GM21528 (cell line): ENCODE data around the gene THRAP3.
"Not testable (repeated sequence)": the region's sequence is repeated elsewhere in the genome, so short reads cannot be mapped to it uniquely, and the experiment has no call there.

ENCODE experiments used
- ATAC-seq: cut with Tn5 transposase; IDR thresholded peaks from one replicate; pipeline ENCODE4 v1.9.1; 2021; ENCODE audit warnings: mild to moderate bottlenecking, moderate library complexity; ENCODE audit not compliant: unreplicated experiment, low FRiP score

The THRAP3 gene, protein sequence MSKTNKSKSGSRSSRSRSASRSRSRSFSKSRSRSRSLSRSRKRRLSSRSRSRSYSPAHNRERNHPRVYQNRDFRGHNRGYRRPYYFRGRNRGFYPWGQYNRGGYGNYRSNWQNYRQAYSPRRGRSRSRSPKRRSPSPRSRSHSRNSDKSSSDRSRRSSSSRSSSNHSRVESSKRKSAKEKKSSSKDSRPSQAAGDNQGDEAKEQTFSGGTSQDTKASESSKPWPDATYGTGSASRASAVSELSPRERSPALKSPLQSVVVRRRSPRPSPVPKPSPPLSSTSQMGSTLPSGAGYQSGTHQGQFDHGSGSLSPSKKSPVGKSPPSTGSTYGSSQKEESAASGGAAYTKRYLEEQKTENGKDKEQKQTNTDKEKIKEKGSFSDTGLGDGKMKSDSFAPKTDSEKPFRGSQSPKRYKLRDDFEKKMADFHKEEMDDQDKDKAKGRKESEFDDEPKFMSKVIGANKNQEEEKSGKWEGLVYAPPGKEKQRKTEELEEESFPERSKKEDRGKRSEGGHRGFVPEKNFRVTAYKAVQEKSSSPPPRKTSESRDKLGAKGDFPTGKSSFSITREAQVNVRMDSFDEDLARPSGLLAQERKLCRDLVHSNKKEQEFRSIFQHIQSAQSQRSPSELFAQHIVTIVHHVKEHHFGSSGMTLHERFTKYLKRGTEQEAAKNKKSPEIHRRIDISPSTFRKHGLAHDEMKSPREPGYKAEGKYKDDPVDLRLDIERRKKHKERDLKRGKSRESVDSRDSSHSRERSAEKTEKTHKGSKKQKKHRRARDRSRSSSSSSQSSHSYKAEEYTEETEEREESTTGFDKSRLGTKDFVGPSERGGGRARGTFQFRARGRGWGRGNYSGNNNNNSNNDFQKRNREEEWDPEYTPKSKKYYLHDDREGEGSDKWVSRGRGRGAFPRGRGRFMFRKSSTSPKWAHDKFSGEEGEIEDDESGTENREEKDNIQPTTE

DNA sequence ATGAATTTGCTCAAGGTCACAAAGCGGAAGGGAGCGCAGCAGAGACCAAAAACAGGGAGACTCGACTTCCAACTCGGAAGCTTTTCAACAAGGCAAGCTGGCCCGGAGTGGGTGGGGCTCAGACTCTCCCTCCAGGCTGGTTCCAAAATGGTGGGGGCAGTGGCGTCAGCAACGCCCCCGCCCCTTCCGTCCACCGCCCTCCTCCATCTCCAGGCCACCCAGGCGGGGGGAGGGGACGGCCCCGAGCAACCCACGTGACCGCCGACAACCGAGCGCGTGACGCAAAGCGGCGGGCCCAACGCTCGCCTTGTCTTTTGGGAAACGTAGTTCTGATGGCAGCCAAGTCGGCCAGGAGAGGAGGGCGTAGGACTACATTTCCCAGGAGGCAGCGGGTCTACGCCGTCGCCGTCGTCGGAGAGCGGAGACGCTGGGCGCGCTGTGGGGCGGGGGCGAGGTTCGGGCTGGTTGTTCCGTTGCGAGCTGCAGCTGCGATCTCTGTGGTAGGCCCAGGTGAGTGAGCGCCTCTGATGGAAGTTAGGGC, at the start of gene THRAP3:
THRAP3 (plus strand) TSS at position 448 of the 541 bp plus-strand sequence. CDS start 58,121 bp downstream, outside the sequence.
- peak; percentile 92 for ATAC-seq

DNA sequence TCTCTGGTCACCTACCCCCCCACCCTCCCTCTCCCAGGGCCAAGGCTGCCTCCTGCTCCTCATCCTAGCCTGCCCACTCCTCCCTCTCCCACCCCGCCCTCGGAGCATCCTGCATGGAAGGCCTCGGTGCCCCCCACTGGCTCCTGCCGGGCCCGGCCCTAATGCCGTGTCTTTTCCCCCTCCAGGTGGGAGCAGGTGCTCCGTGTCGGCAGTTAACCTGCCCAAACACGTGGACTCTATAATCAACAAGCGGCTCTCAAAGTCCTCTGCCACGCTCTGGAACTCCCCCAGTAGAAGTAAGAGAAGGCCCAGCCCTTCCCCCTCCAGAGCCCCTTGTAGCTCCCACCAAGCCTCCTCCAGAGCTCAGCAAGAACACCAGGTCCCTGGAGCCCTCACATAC, 49.5 kb upstream of the THRAP3 start:
- no peak for ATAC-seq

DNA sequence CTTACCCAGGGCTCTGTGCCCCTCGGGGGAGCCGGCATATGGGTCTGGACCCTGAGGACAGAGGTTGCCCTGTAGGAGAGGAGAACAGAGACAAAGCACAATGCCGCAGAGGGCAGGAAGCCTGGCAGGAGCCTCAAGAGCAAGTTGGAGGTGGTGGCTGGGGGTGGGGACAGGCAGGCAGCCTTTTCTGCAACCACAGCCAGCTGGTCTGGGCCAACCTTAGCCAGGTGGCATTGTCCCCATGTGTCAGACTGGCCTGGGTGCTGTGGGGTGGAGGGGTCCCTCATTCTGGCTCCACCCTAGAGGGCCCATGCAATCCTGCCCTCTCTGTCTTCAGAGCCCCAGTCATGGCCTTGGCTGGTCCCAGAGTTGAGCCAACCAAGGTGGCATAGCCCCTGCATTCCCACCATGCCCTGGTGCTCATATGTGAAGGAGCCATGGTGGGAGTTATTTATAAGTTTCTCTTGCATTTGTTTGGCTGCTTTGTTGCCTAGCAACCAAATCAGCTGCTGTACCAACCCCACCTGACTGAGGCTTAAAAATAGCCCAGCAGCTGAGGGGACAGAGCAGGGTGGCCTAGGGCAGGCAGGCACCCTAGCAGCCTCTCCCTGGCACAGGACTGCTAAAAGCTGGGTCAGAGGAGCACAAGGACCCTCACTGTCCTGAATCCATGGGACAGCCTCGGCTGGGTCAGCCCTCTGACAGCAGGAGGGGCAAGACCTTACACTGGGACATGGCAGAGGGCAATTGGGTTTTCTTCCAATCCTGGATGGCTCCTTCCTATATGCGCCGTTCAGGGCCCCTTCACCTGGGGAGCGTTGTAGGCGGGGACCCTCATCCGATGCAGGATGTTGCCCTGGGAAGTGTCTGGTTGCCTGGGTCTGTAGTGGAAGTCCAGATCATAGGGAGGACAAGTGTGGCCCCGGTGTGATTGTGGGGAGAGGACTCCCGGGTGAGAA, 48.8 kb upstream of the THRAP3 start:
- no peak for ATAC-seq

DNA sequence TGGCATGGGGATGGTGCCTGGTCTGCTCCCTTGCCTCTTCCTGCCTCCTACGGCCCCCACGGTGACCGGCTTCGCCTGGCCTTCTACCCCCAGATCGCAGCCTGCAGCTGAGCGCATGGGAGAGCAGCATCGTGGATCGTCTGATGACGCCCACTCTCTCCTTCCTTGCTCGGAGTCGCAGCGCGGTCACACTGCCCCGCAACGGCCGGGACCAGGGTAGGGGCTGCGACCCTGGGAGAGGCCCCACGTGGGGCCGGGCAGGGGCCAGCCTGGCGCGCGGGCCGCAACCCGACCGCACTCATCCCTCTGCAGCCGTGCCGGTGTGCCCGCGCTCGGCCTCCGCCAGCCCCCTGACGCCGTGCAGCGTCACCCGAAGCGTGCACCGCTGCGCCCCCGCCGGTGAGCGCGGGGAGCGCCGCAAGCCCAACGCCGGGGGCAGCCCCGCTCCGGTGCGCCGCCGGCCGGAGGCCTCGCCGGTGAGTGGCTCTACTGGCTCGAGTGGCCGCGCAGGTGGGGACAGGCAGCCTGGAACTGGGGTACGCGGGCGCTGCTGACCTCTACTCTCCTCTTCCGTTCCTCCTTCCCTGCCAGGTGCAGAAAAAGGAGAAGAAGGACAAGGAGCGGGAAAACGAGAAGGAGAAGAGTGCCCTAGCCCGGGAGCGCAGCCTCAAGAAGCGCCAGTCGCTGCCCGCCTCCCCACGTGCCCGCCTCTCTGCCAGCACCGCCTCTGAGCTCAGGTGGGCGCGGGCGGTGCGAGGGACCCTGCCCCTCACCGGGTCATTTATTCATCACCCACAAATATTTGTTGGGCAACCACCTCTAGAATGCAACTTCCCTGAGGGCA, 47.9 kb upstream of the THRAP3 start:
- no peak for ATAC-seq

DNA sequence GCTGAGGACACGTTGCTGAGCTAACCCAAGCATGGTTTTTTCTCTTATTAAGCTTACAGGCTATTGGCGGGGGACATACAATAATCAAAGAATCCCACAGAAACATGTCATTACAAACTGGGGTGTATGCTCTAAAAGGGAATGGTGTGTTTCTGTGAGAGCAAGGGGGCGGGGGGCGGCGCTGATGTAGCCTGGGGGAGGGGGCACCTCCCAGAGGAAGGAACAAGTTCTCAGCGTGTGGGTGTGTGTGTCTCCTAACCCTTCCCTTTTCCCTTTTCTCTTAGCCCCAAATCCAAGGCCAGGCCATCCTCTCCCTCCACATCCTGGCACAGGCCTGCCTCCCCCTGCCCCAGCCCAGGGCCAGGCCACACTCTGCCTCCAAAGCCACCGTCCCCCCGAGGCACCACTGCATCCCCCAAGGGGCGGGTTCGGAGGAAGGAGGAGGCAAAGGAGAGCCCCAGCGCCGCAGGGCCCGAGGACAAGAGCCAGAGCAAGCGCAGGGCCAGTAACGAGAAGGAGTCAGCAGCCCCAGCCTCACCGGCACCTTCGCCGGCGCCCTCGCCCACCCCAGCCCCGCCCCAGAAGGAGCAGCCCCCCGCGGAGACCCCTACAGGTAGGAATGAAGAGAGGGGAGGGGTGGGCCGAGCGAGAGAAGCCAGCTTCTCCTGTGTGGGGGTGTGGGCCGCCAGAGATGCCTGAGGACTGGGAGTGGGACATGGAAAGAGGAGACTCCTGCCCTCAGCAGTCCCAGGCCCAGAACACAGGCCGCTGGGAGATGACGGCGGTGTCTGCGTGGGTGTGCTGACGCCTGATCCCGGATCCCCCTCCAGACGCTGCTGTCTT, 46.4 kb upstream of the THRAP3 start:
- no peak for ATAC-seq

DNA sequence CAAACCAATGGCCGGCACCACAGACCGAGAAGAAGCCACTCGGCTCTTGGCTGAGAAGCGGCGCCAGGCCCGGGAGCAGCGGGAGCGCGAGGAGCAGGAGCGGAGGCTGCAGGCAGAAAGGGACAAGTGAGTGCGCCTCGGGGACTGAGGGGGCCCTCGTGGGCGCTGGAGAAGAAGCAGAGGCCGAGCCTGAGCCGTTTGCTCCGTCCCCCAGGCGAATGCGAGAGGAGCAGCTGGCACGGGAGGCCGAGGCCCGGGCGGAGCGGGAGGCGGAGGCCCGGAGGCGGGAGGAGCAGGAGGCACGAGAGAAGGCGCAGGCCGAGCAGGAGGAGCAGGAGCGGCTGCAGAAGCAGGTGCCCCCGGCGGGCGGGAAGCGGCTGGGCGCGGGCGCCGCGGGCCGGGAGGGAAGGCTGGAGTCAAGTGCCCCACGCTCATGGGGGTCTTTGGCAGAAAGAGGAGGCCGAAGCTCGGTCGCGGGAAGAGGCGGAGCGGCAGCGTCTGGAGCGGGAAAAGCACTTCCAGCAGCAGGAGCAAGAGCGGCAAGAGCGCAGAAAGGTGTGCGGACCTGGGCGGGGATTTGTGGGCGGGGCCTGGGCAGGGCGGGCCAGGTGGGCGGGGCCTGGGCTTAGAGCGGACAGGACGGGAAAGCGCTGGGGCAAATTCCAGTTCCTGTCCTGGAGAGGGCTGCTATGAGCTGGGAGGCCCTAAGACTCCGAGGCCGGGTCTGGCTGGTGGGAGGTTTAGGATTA, 45.6 kb upstream of the THRAP3 start:
- ATAC-seq = no peak

DNA sequence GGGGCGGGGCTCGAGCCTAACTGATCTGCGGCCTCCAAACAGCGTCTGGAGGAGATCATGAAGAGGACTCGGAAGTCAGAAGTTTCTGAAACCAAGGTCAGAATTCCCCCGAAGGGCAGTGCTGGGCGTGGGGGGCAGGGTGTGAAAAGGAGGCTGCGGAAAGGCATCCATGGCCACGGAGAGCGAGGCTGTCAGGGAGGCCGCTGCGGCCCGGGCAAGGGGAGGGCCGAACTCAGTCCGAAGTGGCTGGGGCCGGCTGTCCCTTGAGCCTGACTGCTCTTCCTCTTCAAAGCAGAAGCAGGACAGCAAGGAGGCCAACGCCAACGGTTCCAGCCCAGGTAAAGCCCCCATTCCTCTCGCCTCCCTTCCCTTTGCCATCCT, 45.0 kb upstream of the THRAP3 start:
- no peak for ATAC-seq

DNA sequence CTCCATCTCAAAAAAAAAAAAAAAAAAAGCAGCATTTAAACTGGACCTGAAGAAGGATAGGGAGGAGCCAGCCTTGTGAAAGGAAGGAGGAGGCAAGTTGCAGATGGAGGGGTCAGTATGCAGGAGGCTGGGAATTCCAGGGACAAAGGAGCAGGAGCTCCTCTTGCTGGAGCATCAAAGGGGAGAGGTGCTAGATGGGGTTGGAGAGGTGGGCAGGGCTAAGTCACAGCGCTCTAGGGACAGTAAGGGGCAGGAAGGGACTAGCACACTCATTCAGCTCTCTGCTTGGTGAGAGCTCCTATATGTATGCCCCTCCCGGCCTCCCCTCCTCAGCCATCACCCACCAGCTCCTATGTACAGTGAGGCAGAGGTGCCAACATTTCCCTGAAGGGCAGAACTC, 41.5 kb upstream of the THRAP3 start:
- no peak for ATAC-seq

DNA sequence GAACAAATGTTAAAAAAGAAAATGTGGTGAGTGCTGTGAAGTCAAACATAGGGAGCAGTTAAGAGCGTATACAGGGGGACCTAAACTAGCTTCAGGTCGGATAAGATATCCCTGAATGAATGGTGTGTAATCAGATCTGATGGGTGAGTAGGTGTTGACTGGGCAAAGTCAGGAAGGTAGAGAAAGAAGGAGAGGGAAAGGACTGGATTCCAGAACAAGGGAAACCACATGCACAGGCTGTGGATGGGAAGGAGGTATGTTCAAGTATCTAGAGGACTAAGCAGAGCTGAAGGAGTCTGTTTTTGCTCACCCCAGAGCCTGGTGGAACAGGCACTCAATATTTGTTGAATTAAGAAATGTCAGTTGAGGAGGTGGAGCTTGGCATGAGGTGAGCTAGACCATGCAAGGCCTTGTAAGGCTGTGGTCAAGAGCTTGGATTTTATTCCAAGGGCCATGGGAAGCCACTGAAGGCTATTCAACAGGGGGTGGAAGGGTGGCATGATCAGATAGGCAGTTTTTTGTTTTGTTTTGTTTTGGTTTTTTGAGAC, 40.9 kb upstream of the THRAP3 start:
- no peak for ATAC-seq

DNA sequence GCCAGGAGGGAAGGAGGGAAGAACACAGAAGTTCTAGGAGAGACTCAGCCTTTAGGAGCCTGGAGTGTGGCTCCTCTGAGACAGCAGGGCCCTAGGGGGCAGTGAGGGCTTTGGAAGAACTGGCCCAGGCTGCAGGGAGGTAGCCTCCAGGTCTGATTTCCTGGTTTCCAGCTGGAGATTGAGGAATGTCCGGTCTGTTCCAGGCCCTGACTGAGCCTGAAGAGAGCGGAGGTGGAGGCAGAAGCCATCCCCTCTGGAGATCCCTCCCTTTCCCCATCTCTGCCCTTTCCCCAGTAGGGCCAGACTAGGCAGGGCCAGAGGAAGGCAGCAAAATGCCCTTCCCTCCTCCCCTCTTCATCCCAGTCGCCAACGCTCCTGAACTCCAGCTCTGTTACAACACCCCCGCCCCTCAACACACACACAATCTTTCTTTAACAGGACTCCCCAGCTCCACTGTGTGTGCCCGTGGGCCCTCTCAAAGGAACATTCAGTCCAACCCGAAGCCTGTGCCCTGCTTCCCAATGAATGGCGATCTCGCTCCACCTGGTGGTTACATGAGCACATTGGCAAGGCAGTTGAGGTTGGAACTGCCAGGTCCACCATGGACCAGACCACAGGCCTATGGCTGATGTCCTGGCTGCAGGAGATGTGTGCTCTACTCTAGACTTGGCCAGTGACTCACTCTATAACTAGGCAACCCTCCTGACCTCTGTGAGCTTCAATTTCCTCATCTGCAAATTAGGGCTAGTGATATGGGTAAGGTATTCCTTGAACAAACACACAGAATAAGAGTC, 36.2 kb upstream of the THRAP3 start:
- no peak for ATAC-seq

DNA sequence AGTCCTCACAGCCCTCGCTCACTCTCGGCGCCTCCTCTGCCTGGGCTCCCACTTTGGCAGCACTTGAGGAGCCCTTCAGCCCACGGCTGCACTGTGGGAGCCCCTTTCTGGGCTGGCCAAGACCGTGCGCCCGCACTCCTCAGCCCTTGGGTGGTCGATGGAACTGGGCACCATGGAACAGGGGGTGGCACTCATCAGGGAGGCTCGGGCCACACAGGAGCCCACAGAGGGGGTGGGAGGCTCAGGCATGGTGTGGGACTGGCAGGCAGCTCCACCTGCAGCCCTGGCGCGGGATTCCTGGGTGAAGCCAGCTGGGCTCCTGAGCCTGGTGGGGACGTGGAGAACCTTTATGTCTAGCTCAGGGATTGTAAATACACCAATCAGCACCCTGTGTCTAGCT, 27.4 kb upstream of the THRAP3 start:
- not testable (repeated sequence) for ATAC-seq

DNA sequence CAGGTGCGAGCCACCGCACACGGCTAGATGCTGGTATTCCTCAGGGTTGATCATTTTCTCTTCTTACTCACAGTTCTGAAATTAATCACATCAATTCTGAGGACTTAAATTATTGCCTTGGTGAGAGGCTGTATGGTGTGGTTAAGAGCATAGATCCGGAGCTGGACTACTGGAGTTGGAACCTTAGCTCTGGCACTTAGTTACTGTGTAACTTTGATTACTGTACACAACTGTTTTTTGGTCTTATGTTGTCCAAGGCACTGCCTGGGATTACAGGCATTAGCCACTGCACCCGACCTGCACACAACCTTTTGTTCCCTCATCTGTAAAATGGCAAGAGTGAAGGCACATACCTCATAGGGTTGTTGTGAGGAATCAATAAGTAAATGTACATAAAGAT, 25.6 kb upstream of the THRAP3 start:
- ATAC-seq = no peak

DNA sequence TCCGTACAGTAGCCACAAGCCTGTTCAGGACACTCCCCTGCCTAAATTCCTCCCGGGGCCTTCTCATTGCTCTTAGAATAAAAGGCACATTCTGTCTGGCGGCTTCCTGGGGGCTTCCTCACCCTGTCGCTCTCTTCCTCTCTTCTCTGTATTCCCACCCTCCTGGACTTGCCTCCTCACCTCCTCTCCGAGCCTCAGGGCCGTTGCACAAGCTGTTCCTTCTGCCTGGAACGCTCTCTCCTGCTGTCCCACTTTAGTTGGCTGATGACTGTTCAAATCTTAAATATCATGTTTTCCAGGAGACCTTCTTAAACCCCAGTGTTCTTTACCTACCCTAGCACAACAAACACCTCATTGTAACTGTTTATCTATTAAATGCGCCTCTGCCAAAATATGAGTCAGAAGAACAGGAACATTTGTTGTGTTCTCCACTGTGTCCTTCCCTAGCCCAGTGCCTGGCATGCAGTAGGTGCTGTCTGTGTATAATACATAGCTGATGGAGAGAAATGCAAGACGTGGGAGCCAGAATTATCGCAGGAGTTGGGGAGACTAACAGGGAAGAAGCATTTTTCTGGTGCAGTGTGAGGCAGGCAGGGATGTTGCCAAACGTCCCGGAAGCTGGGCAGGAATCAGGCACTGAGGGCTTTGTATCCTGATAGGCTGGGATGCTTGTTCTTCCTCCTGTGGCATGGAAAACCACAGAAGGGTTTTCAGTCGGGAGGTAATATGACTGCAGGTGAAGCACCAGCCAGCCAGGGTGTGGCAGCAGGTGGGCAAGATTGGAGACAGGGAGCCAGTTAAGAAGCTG, 24.1 kb upstream of the THRAP3 start:
- ATAC-seq = no peak

DNA sequence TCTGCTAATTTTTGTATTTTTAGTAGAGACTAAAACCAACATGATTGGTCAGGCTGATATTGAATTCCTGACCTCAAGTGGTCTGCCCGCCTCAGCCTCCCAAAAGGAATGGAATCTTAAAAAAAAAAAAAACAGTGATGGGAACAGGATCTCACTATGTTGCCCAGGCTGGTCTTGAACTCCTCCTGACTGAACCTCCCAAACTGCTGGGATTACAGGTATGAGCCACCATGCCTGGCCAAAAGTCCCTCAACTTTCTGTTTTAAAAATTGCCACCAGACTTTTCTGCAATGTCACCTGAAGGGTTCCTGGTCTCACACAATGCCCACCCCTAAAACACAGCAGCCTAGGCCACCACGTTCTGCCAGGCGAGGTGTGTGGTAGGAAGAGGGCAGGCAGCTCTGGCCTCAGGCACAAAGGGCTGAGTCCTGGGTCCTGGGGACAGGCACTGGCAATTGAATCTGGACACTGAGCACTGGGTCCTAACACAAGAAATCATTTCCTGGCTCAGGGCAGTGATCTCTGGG, 21.2 kb upstream of the THRAP3 start:
- no peak for ATAC-seq

DNA sequence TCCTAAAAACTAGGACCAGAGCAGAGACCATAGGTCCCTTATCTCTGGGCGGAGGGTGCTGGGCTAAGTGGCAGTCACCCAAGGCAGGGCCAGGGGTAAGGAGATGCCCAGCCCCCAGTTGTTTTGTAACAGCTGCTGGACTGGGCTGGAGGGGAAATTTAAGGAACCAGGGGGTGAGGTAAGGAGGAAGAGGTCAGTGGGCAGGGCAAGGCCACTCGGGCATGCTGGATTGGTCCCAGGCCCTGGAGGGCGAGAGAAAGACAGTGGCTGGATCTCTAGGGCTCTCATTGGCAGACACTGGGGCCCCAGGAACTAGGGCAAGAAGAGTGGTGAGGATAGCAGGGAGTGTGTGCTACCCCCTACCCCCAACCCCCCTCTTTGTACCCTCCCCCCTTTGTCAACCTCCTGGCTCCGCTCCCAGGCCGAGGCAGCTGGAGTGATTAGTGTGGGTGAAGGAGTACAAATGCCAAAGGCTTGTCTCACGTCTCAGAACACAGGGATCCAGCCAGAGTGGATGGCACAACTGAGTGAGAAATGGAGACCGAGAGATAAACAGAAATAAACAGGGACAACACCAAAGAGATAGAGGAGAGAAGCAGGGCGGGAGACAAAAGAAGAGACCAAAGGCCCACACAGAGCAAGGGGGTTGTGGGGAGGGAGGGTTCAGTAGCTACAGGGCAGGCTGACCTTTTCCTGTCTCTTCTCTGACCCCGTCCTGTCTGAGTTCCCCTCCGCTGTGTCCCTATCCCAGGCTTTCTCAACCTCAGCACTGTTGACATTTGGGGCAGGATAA, 20.5 kb upstream of the THRAP3 start:
- ATAC-seq = no peak
